Hematopoietic multipotent progenitor cell treated with erythropoietin and hydrocortisone succinate and interleukin-3 and kit ligand, for 17 days (in vitro differentiated cells): ENCODE results near the gene CALML6.

Source experiments
- DNase-seq: peaks from one replicate; pipeline ENCODE4 v3.0.0-alpha.2; 2015; ENCODE audit warnings: low spot score

CALML6 gene

GRCh38 chr1:1942753-1943656 is 27.9 kb downstream of the CALML6 start:
- DNase-seq = no peak

GRCh38 chr1:1943834-1944570 is 28.9 kb downstream of the CALML6 start:
- DNase-seq = no peak

GRCh38 chr1:1945782-1946393 is 30.8 kb downstream of the CALML6 start:
- DNase-seq = no peak

- DNase-seq = no peak
Observed at GRCh38 chr1:1946540-1946939, 31.5 kb downstream of the CALML6 start.

- DNase-seq = no peak
Observed at GRCh38 chr1:1947493-1947892, 32.4 kb downstream of the CALML6 start.

GRCh38 chr1:1948783-1949182 is 33.7 kb downstream of the CALML6 start:
- DNase-seq = no peak

GRCh38 chr1:1950940-1951339 is 35.9 kb downstream of the CALML6 start:
- no peak for DNase-seq

- DNase-seq = no peak
Observed at GRCh38 chr1:1954015-1954414, 39.0 kb downstream of the CALML6 start.

- DNase-seq = no peak
Observed at GRCh38 chr1:1954831-1955441, 39.9 kb downstream of the CALML6 start.

- DNase-seq = no peak
Observed at GRCh38 chr1:1955621-1956094, 40.6 kb downstream of the CALML6 start.

- DNase-seq = no peak
Observed at GRCh38 chr1:1956101-1956500, 41.0 kb downstream of the CALML6 start.

GRCh38 chr1:1956586-1957532 is 41.8 kb downstream of the CALML6 start:
- DNase-seq = no peak

GRCh38 chr1:1957533-1957961 is 42.5 kb downstream of the CALML6 start:
- DNase-seq = no peak

GRCh38 chr1:1958071-1958541 is 43.0 kb downstream of the CALML6 start:
- DNase-seq = no peak

GRCh38 chr1:1959459-1959839 is 44.4 kb downstream of the CALML6 start:
- DNase-seq = no peak

GRCh38 chr1:1959840-1960479 is 44.9 kb downstream of the CALML6 start:
- DNase-seq = no peak

- no peak for DNase-seq
Observed at GRCh38 chr1:1960480-1961196, 45.6 kb downstream of the CALML6 start.

- DNase-seq = no peak
Observed at GRCh38 chr1:1962752-1963151, 47.7 kb downstream of the CALML6 start.

GRCh38 chr1:1963570-1963969 is 48.5 kb downstream of the CALML6 start:
- no peak for DNase-seq

GRCh38 chr1:1964811-1965210 is 49.8 kb downstream of the CALML6 start:
- no peak for DNase-seq
